Measurements from ENCODE around the gene GCN1. TPM values are rescaled to one million over a fixed set of nuclear protein-coding genes. Genes with fewer than 3 reads are reported as not detected.

Gene GCN1
- total and polyA plus RNA-seq, 7 donors = 9.2 to 70.3 (median 32.9) TPM

- no peak for DNase-seq
- peaks cover 34 to 49% (median 36%) of the 10 kb centered on the region in 4 donors for H3K36me3 ChIP-seq
- intact Hi-C loops (cut with DNase I) = no loop called here
- WGBS, 2 donors = 12 to 44% methylated on average over 9 of the region's 9 CpGs
- H3K27ac ChIP-seq = peak overlapping the region; percentile 59 to 76 (median 72)
- H3K4me1 ChIP-seq = peaks cover 0 to 62% (median 54%) of the 10 kb centered on the region in 4 donors
- H3K27me3 ChIP-seq = no peaks in the 10 kb centered on the region
- no peaks in the 10 kb centered on the region for H3K9me3 ChIP-seq
- TF ChIP-seq POLR2A (IDR thresholded peaks at IDR 0.05) (no peak), EP300 (IDR thresholded peaks at IDR 0.05) (no peak), CTCF (IDR thresholded peaks at IDR 0.05) (no peak), POLR2AphosphoS5 (IDR thresholded peaks at IDR 0.05) (no peak)
- H3K4me3 ChIP-seq = peak overlapping the region in 3 of 4 donors; percentile 5 to 13 (median 10)
These were observed 30.7 kb upstream of the GCN1 start for GRCh38 chr12:120225200-120225558.

GRCh38 chr12:120224304-120225199, 30.0 kb upstream of the GCN1 start:
- peak; percentile 81 for DNase-seq
- Histone ChIP-seq H3K4me1 (peaks cover 0 to 56% (median 47%) of the 10 kb centered on the region in 4 donors), H3K9me3 (no peaks in the 10 kb centered on the region), H3K27me3 (no peaks in the 10 kb centered on the region), H3K36me3 (peaks cover 40 to 55% (median 42%) of the 10 kb centered on the region in 4 donors), H3K27ac (peak overlapping the region; percentile 59 to 76 (median 72)), H3K4me3 (peak overlapping the region in 3 of 4 donors; percentile 5 to 13 (median 10))
- intact Hi-C loops (cut with DNase I) = no loop called here
- 15 to 41% methylated on average over 25 of the region's 25 CpGs for WGBS, 2 donors
- no peak for TF ChIP-seq CTCF (IDR thresholded peaks at IDR 0.05)
- TF ChIP-seq POLR2AphosphoS5 (IDR thresholded peaks at IDR 0.05) = peak in 2 of 4 donors; percentile 15 to 25
- peak in 1 of 2 donors; percentile 58 for TF ChIP-seq POLR2A (IDR thresholded peaks at IDR 0.05)
- TF ChIP-seq EP300 (IDR thresholded peaks at IDR 0.05) = no peak

DNA sequence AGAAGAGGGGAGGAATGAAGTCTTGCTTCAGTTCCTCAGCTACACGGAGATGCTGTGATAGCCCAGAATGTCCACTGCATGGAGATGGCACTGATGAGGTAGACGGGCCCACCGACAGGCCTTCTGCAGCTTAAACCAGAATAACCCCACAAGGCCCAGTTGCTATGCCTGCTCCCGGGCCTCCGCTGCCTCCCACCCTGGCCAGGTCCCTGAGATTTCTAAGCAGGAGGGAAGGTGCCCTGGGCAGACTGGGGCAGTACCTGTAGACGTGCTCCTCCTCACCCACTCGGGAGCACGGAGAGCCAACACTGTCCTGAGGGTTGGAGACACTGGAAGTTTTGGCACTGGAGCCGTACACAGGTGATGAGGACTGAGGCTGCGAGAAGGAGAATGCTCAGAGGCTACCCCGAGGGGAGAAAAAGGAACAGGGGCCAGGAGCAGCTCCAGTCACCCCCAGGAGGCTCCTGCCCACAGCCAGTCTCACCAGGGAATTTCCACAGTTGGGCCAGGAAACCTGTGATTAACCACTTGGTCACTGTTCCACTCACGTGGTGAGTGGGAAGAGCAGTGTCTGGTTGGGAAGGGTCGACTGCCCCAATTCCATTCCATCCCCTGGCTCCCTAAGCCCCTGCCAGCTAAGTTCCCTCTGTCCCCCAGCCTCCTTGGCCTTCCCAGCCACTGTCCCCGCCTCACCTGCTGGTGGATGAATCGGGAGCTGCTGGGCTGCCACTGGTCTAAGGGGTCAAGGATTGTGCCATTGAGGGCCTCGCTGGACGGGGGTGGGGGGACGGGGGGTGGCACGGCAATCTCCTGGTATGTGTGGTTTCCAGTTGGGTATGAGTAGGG, 29.2 kb upstream of the GCN1 start:
- peaks cover 0 to 47% (median 39%) of the 10 kb centered on the region in 4 donors for H3K4me1 ChIP-seq
- H3K9me3 ChIP-seq = no peaks in the 10 kb centered on the region
- WGBS, 2 donors = 57 to 86% methylated on average over 19 of the region's 19 CpGs
- intact Hi-C loops (cut with DNase I) = no loop called here
- peaks cover 48 to 64% (median 51%) of the 10 kb centered on the region in 4 donors for H3K36me3 ChIP-seq
- H3K27ac ChIP-seq = peak overlapping the region; percentile 59 to 76 (median 72)
- H3K27me3 ChIP-seq = no peaks in the 10 kb centered on the region
- no peak overlapping the region for H3K4me3 ChIP-seq
- DNase-seq = peak; percentile 59
- TF ChIP-seq POLR2A (IDR thresholded peaks at IDR 0.05) (no peak), POLR2AphosphoS5 (IDR thresholded peaks at IDR 0.05) (no peak), CTCF (IDR thresholded peaks at IDR 0.05) (no peak)

- Histone ChIP-seq H3K27ac (no peak overlapping the region), H3K9me3 (no peaks in the 10 kb centered on the region), H3K36me3 (peaks cover 49 to 72% (median 56%) of the 10 kb centered on the region in 4 donors), H3K4me1 (peaks cover 0 to 34% (median 27%) of the 10 kb centered on the region in 4 donors), H3K27me3 (no peaks in the 10 kb centered on the region), H3K4me3 (no peak overlapping the region)
- intact Hi-C loops (cut with DNase I) = no loop called here
- DNase-seq = no peak
- WGBS, 2 donors = 89 to 94% methylated on average over 12 of the region's 12 CpGs
- TF ChIP-seq POLR2A (IDR thresholded peaks at IDR 0.05) (no peak), CTCF (IDR thresholded peaks at IDR 0.05) (no peak), POLR2AphosphoS5 (IDR thresholded peaks at IDR 0.05) (no peak), EP300 (IDR thresholded peaks at IDR 0.05) (no peak)
These were observed 27.8 kb upstream of the GCN1 start for GRCh38 chr12:120222288-120222832.
